ENCODE data around the gene ARHGAP25. TPM values are rescaled to one million over a fixed set of nuclear protein-coding genes. Genes with fewer than 3 reads are reported as not detected.

ARHGAP25 gene
- total RNA-seq, 4 donors from 2014 or later: 2.2 to 11.6 (median 7.2) TPM

- no peak for TF ChIP-seq EP300 (IDR thresholded peaks at IDR 0.05; ENCODE audit: low read depth)
- no peak for TF ChIP-seq POLR2A (IDR thresholded peaks at IDR 0.05)
- TF ChIP-seq CTCF (IDR thresholded peaks at IDR 0.05): no peak
- no peak for TF ChIP-seq POLR2AphosphoS5 (IDR thresholded peaks at IDR 0.05)
- Histone ChIP-seq H3K9me3 (no peaks in the 10 kb centered on the region), H3K4me3 (no peak overlapping the region), H3K4me1 (peaks cover 0 to 15% (median 6%) of the 10 kb centered on the region in 4 donors), H3K27ac (no peak overlapping the region), H3K27me3 (no peaks in the 10 kb centered on the region), H3K36me3 (no peaks in the 10 kb centered on the region)
- in situ Hi-C loops (cut with MboI; ENCODE audit: low pct_ligation_motif_present in 1 of 4, low pct_unique_long_range_greater_than_20kb in 1 of 4, low sequenced_read_pairs in 3 of 4): no loop called here
- no peak for DNase-seq
- intact Hi-C loops (cut with DNase I; ENCODE audit: low total_unique reads): no loop called here
- 57 to 73% methylated on average over 1 to 3 of the region's 3 CpGs for WGBS, 2 donors (ENCODE audit: low coverage in 1 of 2)
Measured at GRCh38 chr2:68857202-68857845, 122.7 kb downstream of the ARHGAP25 start.

- H3K36me3 ChIP-seq: no peaks in the 10 kb centered on the region
- no peak for TF ChIP-seq CTCF (IDR thresholded peaks at IDR 0.05)
- TF ChIP-seq POLR2A (IDR thresholded peaks at IDR 0.05): no peak
- no peak for TF ChIP-seq EP300 (IDR thresholded peaks at IDR 0.05; ENCODE audit: low read depth)
- TF ChIP-seq POLR2AphosphoS5 (IDR thresholded peaks at IDR 0.05): no peak
- H3K9me3 ChIP-seq: no peaks in the 10 kb centered on the region
- intact Hi-C loops (cut with DNase I; ENCODE audit: low total_unique reads): no loop called here
- no peaks in the 10 kb centered on the region for H3K27me3 ChIP-seq
- in situ Hi-C loops (cut with MboI; ENCODE audit: low pct_ligation_motif_present in 1 of 4, low pct_unique_long_range_greater_than_20kb in 1 of 4, low sequenced_read_pairs in 3 of 4): no loop called here
- 62 to 85% methylated on average over 3 to 4 of the region's 4 CpGs for WGBS, 2 donors (ENCODE audit: low coverage in 1 of 2)
- no peak for DNase-seq
- H3K27ac ChIP-seq: no peak overlapping the region
- H3K4me1 ChIP-seq: peaks cover 0 to 15% (median 6%) of the 10 kb centered on the region in 4 donors
- H3K4me3 ChIP-seq: no peak overlapping the region
Measured at GRCh38 chr2:68857855-68858456, 123.3 kb downstream of the ARHGAP25 start.

- Histone ChIP-seq H3K4me3 (no peak overlapping the region), H3K27me3 (no peaks in the 10 kb centered on the region), H3K4me1 (peaks cover 0 to 15% (median 6%) of the 10 kb centered on the region in 4 donors), H3K36me3 (no peaks in the 10 kb centered on the region), H3K9me3 (no peaks in the 10 kb centered on the region), H3K27ac (no peak overlapping the region)
- in situ Hi-C loops (cut with MboI; ENCODE audit: low pct_ligation_motif_present in 1 of 4, low pct_unique_long_range_greater_than_20kb in 1 of 4, low sequenced_read_pairs in 3 of 4): no loop called here
- intact Hi-C loops (cut with DNase I; ENCODE audit: low total_unique reads): no loop called here
- no peak for DNase-seq
- TF ChIP-seq POLR2A (IDR thresholded peaks at IDR 0.05) (no peak), EP300 (IDR thresholded peaks at IDR 0.05; ENCODE audit: low read depth) (no peak), CTCF (IDR thresholded peaks at IDR 0.05) (no peak), POLR2AphosphoS5 (IDR thresholded peaks at IDR 0.05) (no peak)
- 74 to 92% methylated on average over 2 to 3 of the region's 3 CpGs for WGBS, 2 donors (ENCODE audit: low coverage in 1 of 2)
Measured at GRCh38 chr2:68860111-68860510, 125.5 kb downstream of the ARHGAP25 start.

GRCh38 chr2:68861330-68861729, 126.7 kb downstream of the ARHGAP25 start:
- TF ChIP-seq POLR2A (IDR thresholded peaks at IDR 0.05) (no peak), CTCF (IDR thresholded peaks at IDR 0.05) (no peak), POLR2AphosphoS5 (IDR thresholded peaks at IDR 0.05) (no peak), EP300 (IDR thresholded peaks at IDR 0.05; ENCODE audit: low read depth) (no peak)
- in situ Hi-C loops (cut with MboI; ENCODE audit: low pct_ligation_motif_present in 1 of 4, low pct_unique_long_range_greater_than_20kb in 1 of 4, low sequenced_read_pairs in 3 of 4): no loop called here
- H3K4me3 ChIP-seq: no peak overlapping the region
- no peak overlapping the region for H3K27ac ChIP-seq
- intact Hi-C loops (cut with DNase I; ENCODE audit: low total_unique reads): no loop called here
- no peak for DNase-seq
- H3K4me1 ChIP-seq: peaks cover 0 to 15% (median 6%) of the 10 kb centered on the region in 4 donors
- H3K27me3 ChIP-seq: no peaks in the 10 kb centered on the region
- no peaks in the 10 kb centered on the region for H3K36me3 ChIP-seq
- no peaks in the 10 kb centered on the region for H3K9me3 ChIP-seq
